Head of caudate nucleus (tissue), 42 donors: ENCODE data around the gene PDE6B.
"Not testable (repeated sequence)": the region's sequence is repeated elsewhere in the genome, so short reads cannot be mapped to it uniquely, and the experiment has no call there.

Experiments
- DNase-seq, 42 donors: peaks; one replicate each; pipeline versions ENCODE4 v3.0.0 to v3.0.0-alpha.2; 2020 to 2021; ENCODE audit warnings: mixed read lengths in 7 of 42
- intact Hi-C: fragments of 100-400 bp; cut with DNase I; formaldehyde crosslinking; loops from one replicate; pipeline ENCODE4 v1.15.0; 2022

PDE6B gene

DNA sequence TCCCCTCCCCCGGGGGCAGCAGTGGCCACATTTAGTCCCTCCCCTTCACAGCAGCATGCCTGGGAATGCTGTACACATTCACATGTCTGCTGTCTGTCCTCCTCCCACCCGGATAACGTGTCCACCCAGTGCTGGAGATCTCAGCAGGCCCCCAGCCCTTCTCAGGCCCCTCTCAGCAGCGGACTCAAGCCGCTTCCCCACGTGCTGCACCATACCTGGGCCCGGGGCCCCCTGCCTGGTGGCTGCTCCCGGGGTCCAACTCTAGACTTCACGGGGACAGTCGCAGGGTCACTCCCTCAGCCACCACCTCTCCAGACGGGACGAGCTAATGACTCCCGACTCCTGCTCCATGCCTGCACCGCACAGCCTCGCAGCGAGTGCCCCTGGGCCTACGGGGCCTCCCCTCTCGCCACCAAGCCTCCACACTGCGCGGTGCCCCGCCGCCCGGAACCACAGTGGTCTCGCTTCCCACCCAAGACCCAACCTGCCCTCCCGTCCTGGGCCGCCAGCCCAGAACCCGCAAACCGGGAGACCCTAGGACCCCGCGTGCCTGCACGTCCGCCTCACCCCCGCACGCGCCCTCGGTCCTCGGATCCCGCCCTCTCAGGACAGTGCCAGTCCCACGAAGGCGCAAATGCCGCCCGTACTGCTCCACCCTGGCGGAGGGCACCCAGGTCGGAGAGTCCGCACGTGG lies 79.0 kb downstream of the PDE6B start:
- intact Hi-C loops, result no loop called here

DNA sequence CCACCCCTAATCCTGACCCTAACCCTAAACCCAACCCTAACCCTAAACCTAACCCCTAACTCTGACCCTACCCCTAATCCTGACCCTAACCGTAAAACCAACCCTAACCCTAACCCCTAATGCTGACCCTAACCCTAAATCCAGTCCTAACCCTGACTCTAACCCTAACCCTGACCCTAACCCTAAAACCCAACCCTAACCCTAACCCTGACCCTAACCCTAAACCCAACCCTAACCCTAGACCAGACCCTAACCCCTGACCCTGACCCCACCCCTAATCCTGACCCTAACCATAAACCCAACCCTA lies 79.6 kb downstream of the PDE6B start:
- DNase-seq, result no peak

More for the DNA sequence above, 79.0 kb downstream of the PDE6B start:
- DNase-seq, result no peak

DNA sequence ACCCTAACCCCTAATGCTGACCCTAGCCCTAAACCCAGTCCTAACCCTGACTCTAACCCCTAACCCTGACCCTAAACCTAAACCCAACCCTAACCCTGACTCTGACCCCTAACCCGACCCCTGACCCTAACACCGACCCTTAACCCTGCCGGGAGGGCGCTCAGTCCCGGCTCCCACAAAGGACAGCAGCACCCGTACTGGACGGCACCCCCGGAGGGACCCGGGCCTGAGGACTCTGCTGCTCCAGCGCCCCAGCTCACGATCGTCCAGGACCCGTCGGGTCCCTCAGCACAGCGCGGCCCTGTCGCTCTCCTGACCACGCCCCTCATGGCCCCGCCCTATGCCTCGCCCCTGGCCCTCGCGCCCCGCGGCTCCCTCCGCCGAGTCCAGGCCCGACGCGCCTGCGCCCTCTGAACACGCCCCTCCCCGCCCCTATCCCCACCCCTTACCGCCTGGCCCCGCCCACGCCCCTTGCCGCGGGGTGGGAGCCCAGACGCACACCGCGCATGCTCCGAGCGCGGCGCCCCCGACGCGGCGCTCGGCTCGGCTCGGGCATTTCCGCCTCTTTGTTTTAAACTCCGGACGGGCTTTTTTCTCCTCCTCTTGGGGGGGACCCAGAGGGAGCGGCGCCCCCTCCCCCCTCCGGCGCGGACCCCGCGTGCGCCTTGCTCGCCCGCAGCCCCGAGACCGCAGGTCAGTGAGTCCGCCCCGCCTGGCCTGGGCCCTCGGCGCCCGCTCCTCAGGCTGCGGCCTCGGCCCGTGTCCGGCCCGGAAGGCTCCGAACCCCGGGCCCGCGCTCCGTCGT lies 80.1 kb downstream of the PDE6B start, which contains the start of gene PCGF3:
PCGF3 (plus strand) TSS at position 555 of the 805 bp plus-strand sequence. CDS start 27,849 bp downstream, outside the sequence.
- intact Hi-C loops, result no loop called here

More for the DNA sequence above, 79.6 kb downstream of the PDE6B start:
- intact Hi-C loops, result no loop called here

DNA sequence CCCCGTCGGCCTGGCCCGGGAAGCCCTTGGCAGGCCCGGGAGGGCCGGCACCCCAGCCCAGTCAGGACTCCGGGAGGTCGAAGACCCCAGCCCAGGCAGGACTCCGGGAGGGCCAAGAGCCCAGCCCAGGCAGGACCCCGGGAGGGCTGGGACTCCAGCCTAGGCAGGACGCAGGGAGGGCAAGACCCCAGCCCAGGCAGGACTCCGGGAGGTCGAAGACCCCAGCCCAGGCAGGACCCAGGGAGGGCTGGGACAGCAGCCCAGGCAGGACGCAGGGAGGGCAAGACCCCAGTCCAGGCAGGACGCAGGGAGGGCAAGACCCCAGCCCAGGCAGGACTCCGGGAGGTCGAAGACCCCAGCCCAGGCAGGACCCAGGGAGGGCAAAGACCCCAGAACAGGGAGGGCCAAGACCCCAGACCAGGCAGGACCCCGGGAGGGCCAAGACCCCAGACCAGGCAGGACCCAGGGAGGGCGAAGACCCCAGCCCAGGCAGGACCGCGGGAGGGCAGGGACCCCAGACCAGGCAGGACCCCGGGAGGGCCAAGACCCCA lies 80.8 kb downstream of the PDE6B start:
- DNase-seq, intact Hi-C loops: not testable (repeated sequence)

More for the DNA sequence above, 80.1 kb downstream of the PDE6B start, which contains the start of gene PCGF3:
- peak; percentile 82 to 97 (median 95) for DNase-seq

DNA sequence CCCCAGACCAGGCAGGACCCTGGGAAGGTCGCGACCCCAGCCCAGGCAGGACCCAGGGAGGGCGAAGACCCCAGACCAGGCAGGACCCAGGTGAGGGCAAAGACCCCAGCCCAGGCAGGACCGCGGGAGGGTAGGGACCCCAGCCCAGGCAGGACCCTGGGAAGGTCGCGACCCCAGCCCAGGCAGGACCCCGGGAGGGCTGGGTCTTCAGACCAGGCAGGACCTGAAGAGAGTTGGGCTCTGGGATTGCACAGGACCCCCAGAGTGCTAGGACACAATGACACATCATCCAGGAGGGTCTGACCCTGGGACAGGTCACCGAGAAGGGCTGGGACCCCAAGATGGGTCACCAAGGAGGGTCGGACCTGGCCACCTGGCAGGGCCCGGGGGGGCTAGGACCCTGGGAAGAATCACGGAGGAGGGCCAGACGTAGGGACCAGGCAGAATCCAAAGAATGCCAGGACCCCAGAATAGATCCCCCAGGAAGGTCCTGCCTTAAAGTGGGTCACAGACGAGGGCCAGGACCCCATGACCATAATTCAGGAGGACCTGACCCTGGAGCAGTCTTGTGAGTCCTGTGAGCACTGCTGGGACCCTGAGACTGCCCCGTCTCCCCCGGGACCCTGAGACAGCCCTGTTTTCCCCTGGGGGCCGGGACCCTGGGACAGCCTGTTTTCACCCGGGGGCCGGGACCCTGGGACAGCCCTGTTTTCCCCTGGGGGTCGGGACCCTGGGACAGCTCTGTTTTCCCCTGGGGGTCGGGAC lies 81.6 kb downstream of the PDE6B start:
- intact Hi-C loops, result no loop called here
- DNase-seq, result no peak

DNA sequence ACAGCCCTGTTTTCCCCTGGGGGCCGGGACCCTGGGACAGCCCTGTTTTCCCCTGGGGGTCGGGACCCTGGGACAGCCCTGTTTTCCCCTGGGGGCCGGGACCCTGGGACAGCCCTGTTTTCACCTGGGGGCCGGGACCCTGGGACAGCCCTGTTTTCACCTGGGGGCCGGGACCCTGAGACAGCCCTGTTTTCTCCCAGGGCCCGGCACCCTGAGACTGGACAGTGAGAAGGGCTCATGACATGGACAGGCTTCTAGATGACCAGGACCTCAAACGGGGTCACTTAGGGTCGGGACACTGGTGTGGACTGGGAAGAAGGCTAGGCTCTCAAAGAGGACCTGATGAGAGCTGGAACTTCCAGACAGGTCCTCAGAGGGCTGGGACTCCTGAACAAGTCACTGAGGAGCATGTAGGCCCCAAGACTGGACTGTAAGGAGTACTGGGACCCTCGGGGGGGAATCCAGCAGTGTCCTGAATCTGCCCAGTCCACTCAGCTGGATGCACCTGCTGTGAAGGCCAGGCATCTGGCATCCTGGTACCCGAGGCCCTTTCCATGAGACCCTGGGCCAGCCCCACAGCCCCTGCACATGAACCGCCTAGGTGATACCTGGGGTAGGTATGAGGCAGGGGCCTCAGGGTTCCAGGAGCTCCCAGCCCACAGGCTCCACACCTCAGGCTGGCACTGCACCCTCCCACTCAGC lies 82.7 kb downstream of the PDE6B start:
- intact Hi-C loops, result no loop called here
- DNase-seq, result no peak

DNA sequence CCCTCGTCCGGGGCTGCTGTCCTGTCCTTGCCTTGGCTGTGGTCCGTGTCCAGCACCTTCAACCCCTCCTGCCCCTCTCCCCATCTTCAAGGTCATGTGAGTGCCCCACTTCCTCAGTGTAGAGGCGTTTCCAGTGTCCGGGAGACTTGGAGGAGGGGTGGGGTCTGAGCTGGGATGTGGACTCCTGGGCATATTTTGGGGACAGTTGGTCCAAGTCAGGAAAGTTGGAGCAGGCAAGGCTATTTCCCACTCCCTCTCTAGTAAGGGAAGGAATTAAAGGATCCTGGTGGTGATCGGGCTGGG lies 83.2 kb downstream of the PDE6B start:
- DNase-seq, result no peak
- intact Hi-C loops, result no loop called here

DNA sequence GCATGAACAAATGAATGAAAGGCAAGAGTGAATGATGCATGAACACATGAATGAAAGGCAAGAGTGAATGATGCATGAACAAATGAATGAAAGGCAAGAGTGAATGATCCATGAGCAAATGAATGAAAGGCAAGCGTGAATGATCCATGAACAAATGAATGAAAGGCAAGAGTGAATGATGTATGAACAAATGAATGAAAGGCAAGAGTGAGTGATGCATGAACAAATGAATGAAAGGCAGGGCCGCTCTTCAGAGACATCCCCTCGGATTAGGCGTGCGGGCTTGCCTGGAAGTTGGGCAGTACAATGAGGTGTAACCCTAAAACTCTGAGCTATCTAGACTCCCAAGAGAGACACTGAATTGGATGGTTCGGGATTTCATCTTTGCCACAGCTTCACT lies 84.0 kb downstream of the PDE6B start:
- intact Hi-C loops, result no loop called here
- DNase-seq, result no peak

DNA sequence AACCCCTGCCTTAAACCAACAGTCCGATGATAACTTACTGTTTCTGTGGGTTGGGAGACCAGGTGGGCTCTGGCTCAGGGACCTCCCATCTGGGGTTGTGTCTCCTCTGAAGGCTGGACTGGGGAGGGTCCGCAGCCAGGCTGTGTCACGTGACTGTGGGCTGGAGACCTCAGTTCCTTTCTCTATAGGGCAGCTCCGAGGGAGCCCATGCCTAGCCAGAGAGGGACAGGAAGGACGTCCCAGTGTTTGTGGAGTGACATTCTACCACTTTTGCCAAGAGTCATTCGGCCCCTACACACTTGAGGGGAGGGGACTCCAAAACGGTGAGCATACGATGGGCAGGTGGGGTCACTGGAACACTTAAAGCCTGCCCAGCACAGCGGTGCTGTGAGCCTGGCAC lies 84.7 kb downstream of the PDE6B start:
- intact Hi-C loops, result no loop called here
- no peak for DNase-seq

DNA sequence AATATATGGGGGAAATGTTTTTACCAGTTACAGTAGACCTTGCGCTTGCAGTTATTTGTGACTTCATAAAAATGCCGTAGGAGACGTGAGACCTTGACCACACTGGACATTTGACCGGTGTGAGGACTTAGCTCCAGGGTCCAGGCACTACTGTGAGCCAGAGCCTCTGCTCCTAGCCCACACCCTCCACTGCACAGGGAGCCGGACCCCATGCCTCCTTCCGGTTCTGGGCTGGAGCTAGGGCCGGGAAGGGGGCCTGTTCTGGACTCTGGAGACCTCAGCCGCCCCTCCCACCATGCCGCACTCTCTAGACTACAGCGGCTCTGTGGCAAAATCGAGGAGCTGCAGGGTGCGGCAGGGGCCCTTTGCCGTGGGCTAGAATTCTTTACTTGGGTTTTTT lies 85.5 kb downstream of the PDE6B start:
- intact Hi-C loops, result no loop called here
- DNase-seq, result no peak

DNA sequence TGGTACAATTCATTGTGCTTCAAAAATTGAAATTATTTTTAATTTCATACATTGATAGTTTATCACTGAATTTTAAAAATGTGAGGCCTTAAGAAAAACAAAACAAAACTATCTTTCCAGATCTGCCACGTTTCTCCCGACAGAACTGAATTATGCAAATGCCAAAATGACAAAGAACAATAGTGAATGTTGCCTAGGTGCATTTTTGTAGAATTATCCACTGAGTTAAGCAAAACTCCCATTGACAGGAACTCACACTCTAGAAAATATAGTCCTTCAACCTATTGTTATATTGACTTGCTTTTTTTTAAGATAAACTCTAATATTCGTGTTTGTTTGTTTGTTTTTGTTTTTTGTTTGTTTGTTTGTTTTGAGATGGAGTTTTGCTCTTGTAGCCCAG lies 86.7 kb downstream of the PDE6B start:
- no peak for DNase-seq
- intact Hi-C loops, result no loop called here

DNA sequence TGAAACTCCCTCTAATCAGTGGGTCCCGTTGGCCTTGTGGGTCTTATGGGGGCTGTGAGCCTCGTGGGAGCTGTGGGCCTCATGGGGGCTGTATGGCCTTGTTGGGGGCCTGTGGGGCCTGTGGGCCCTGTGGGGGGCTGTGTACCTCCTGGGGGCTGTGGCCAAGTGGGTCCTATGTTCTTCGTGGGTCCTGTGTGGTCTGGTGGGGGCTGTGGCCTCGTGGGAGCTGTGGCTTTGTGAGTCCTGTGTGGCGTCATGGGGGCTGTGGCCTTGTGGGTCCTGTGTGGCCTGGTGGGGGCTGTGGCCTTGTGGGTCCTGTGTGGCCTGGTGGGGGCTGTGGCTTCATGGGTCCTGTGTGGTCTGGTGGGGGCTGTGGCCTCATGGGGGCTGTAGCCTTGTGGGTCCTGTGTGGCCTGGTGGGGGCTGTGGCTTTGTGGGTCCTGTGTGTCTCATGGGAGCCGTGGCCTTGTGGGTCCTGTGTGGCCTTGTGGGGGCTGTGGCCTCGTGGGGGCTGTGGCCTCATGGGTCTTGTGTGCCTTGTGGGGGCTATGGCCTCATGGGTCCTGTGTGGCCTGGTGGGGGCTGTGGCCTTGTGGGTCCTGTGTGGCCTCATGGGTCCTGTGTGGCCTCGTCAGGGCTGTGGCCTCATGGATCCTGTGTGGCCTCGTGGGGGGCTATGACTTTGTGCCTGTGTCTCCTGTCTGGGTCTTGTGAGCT lies 87.7 kb downstream of the PDE6B start:
- intact Hi-C loops, result no loop called here
- DNase-seq, result no peak

DNA sequence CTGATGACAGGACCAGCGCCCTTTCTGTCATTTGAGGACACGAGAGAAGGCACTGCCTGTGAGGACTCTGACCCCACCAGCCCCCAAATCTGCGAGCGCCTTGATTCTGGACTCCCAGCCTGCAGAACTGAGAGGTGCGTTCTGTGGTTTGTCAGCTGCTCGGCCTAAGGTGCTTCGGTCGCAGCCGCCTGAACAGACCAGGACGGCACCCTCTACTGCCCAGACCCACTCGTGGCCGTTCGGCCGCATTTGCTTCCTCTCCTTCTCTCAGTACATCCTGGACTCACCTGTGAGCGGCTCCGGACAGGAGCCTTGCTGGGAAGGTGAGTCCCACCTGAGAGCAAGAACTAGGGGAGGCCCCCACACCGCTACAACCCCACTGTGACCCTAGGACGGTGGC lies 88.7 kb downstream of the PDE6B start:
- no peak for DNase-seq
- intact Hi-C loops, result no loop called here

DNA sequence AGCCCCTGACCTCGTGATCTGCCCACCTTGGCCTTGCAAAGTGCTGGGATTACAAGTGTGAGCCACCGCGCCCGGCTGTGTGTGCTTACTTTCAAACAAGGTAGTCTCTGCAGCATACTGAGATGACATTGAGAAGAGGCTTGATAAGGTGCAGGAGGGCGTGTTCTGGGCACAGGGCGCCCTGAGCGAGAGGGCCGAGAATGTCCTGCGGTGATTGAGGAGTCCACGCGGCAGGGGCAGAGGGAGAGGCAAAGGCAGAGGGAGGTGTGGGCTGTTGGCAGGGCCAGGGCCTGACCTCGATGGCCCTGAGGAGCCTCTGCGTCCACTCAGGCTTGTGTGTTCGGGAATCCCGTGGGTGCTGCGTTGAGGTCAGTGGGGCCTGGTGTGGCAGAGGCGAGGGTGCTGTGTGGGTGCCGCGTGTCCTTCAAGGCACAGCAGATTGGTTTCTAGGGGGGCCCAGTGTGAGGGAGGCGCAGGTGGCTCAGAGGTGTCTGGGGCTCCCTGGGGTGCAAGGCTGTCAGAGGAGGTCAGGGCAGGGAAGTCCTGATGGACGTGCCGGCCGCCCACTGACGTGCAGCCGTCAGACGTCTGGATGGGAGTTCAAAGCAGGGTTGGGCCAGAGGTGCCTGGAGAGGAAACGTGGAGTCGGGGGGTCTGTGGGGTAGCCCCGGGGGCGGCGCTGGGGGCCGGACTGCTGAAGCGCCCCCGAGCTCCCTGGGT lies 92.4 kb downstream of the PDE6B start:
- DNase-seq, result no peak
- intact Hi-C loops, result no loop called here

DNA sequence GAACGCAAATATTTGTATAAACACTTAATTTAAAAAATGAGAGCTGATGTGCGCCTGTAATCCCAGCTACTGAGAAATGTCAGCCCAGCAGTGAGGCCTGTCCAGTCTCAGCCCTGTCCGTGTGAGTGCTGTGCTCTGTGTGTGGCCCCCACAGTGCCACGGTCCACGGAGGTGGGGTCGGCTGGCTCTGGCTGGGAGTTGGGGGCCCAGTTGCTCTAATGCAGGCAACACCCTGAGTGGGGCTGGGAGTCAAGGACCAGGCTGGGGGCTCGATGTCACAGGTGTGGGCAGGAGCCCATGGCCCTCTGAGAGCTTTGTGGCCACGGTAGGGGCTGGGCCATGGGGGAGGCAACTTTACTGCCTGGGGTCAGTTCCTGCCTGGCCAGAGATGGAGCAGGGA lies 93.1 kb downstream of the PDE6B start:
- intact Hi-C loops, result no loop called here
- DNase-seq, result no peak
